ENCODE measurements around the gene ELFN2. TPM values are rescaled to one million over a fixed set of nuclear protein-coding genes. Genes with fewer than 3 reads are reported as not detected.
A peak's percentile ranks its signal among the peaks of the same experiment; 100 is the strongest.

Gene ELFN2
- total and polyA plus RNA-seq, 12 donors, result 0.04 to 3.3 (median 0.32) TPM; not detected in 2

DNA sequence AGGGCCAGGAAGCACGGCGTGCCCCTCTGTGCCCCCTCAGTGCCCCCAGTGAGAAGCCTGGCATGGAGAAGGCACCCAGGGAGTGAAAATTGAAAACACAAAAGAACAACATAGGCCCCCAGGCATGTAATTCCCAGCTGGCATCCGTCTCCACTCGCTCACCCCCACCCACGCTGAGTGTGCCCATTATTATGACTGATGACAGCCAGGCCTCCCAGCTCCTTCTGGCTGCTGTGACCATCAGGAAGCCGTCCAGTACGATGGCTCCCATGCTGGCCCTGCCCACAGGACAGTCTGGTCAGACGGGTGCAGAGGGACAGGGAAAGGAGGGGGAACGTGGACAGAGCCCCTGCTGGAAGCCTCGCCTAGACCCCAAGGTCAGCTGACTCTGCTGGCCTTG is 30.1 kb downstream of the ELFN2 start:
- no peaks in the 10 kb centered on the region for H3K27me3 ChIP-seq

DNA sequence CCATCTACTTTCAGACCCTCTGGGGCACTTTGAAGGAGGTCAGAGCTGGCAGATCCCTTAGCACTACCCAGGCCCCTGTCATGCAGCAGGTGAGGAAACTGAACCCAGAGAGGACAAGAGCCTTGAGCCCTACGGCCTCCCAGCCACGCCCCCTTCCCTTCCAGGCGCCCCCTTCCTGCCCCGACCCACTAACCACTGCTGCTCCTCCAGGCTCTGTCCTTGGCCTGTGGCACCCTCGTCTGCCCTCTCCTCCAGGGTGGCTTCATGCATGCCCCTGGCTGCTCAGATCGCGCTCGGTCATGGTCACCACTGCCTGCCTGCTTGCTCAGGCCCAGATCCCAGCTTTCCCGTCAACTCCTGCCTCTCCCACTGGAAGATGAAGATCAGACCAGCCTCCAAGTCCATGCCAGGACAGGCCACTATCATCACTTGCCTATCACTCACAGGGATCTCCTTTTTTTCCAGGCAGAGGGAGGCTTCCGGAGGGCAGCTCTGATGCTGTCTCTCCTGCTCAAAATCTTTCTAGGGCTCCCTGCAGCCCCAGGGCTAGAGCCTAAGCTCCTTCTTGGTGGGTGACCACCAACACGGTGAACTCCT is 30.7 kb downstream of the ELFN2 start:
- TF ChIP-seq, protein P1, sequence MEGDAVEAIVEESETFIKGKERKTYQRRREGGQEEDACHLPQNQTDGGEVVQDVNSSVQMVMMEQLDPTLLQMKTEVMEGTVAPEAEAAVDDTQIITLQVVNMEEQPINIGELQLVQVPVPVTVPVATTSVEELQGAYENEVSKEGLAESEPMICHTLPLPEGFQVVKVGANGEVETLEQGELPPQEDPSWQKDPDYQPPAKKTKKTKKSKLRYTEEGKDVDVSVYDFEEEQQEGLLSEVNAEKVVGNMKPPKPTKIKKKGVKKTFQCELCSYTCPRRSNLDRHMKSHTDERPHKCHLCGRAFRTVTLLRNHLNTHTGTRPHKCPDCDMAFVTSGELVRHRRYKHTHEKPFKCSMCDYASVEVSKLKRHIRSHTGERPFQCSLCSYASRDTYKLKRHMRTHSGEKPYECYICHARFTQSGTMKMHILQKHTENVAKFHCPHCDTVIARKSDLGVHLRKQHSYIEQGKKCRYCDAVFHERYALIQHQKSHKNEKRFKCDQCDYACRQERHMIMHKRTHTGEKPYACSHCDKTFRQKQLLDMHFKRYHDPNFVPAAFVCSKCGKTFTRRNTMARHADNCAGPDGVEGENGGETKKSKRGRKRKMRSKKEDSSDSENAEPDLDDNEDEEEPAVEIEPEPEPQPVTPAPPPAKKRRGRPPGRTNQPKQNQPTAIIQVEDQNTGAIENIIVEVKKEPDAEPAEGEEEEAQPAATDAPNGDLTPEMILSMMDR (IDR thresholded peaks at IDR 0.05), result no peak
- no peak for TF ChIP-seq POLR2A (IDR thresholded peaks at IDR 0.05)
- intact Hi-C loops (cut with DNase I), result no loop called here
- no peak for DNase-seq
- no peaks in the 10 kb centered on the region for H3K36me3 ChIP-seq (replicated peaks in 1 of 2)
- 67 to 82% (median 77%) methylated on average over 7 to 11 of the region's 11 CpGs for WGBS, 4 donors
- H3K27me3 ChIP-seq, result no peaks in the 10 kb centered on the region
- no peak overlapping the region for H3K27ac ChIP-seq
- no peaks in the 10 kb centered on the region for H3K9me3 ChIP-seq (replicated peaks in 1 of 3)
- H3K4me1 ChIP-seq (replicated peaks in 1 of 2), result no peaks in the 10 kb centered on the region
- no peak overlapping the region for H3K4me3 ChIP-seq

More for the DNA sequence above, 30.1 kb downstream of the ELFN2 start:
- Histone ChIP-seq H3K4me1 (replicated peaks in 1 of 2) (no peaks in the 10 kb centered on the region), H3K9me3 (replicated peaks in 1 of 3) (no peaks in the 10 kb centered on the region), H3K36me3 (replicated peaks in 1 of 2) (no peaks in the 10 kb centered on the region), H3K27ac (no peak overlapping the region), H3K4me3 (no peak overlapping the region)
- no peak for TF ChIP-seq POLR2A (IDR thresholded peaks at IDR 0.05)
- TF ChIP-seq, protein P1 (IDR thresholded peaks at IDR 0.05), result no peak
- intact Hi-C loops (cut with DNase I), result no loop called here
- WGBS, 4 donors, result 51 to 63% (median 55%) methylated on average over 7 to 10 of the region's 10 CpGs
- DNase-seq, result no peak

DNA sequence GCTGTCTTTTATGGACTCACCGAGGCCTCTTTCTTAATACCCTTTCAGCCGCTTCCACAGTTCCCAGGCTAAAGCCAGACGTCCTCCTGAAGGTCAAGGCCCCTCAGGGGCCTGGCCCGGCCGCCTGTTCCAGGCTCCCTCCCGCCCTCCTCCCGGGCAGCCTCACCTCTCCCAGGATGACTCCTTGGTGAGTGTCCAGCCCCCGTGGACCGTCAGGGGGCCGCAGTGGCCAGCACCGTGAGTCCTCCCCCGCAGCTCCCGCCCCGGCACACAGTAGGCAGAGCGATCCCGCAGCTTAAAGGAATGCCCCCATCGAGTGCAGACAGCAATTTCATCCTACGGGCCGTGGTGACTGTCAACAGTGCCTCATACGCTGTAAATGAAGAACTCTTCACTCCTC is 32.9 kb downstream of the ELFN2 start:
- Histone ChIP-seq H3K4me3 (no peak overlapping the region), H3K36me3 (replicated peaks in 1 of 2) (no peaks in the 10 kb centered on the region), H3K4me1 (replicated peaks in 1 of 2) (no peaks in the 10 kb centered on the region), H3K9me3 (replicated peaks in 1 of 3) (no peaks in the 10 kb centered on the region), H3K27me3 (no peaks in the 10 kb centered on the region), H3K27ac (no peak overlapping the region)
- DNase-seq, result peak in 1 of 7 donors; percentile 34
- TF ChIP-seq, protein P1 (IDR thresholded peaks at IDR 0.05), result no peak
- no peak for TF ChIP-seq POLR2A (IDR thresholded peaks at IDR 0.05)
- WGBS, 4 donors, result 52 to 82% (median 57%) methylated on average over 7 to 20 of the region's 20 CpGs
- intact Hi-C loops (cut with DNase I), result no loop called here

DNA sequence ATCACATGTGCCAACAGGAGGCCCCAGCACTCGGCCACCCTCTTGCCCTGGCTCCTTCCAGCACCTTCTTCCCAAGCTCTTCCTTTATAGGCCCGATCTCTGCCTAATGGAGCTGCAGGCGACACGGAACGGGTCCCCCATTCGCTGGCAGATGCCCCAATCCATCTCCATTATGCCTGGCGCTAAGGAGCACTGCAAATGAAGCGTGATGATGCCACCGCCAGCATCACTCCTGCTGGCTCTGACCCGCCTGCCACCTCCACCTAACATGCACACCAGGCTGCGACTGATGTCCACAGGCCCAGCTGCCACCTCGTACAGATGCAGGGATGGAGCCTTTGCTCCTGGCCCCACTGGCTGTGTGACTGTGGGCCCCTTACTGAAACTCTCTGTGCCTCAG is 33.5 kb downstream of the ELFN2 start:
- H3K36me3 ChIP-seq (replicated peaks in 1 of 2), result no peaks in the 10 kb centered on the region
- 87 to 91% (median 90%) methylated on average over 12 of the region's 12 CpGs for WGBS, 4 donors
- intact Hi-C loops (cut with DNase I), result no loop called here
- H3K27ac ChIP-seq, result no peak overlapping the region
- TF ChIP-seq, protein P1 (IDR thresholded peaks at IDR 0.05), result no peak
- TF ChIP-seq POLR2A (IDR thresholded peaks at IDR 0.05), result no peak
- no peak overlapping the region for H3K4me3 ChIP-seq
- H3K27me3 ChIP-seq, result no peaks in the 10 kb centered on the region
- H3K4me1 ChIP-seq (replicated peaks in 1 of 2), result no peaks in the 10 kb centered on the region
- no peaks in the 10 kb centered on the region for H3K9me3 ChIP-seq (replicated peaks in 1 of 3)
- DNase-seq, result no peak
